ENCODE results near the gene FRS2. TPM values are rescaled to one million over a fixed set of nuclear protein-coding genes. Genes with fewer than 3 reads are reported as not detected.

FRS2 gene
- total RNA-seq, 1 experiment from 2014 or later, result 23.3 TPM

GRCh38 chr12:69497308-69498026 lies 27.3 kb downstream of the FRS2 start:
- CTCF ChIA-PET, result no interaction called here
- intact Hi-C loops (cut with micrococcal nuclease; ENCODE audit: unreplicated experiment), result no loop called here

GRCh38 chr12:69500631-69501030 lies 30.4 kb downstream of the FRS2 start:
- CTCF ChIA-PET, result no interaction called here
- no peak overlapping the region for H3K4me3 ChIP-seq
- DNase-seq, result no peak
- H3K9me3 ChIP-seq (ENCODE audit: insufficient read depth, low read depth), result no peaks in the 10 kb centered on the region
- no peaks in the 10 kb centered on the region for H3K9me2 ChIP-seq (ENCODE audit: insufficient read depth)
- no TSS peak for BruUV-seq (replicated peaks)
- POLR2A ChIA-PET (ENCODE audit: unreplicated experiment), result no interaction called here
- TF ChIP-seq EZH2 (IDR thresholded peaks at IDR 0.05; ENCODE audit: low read depth), result no peak
- TF ChIP-seq CTCF (conservative IDR thresholded peaks at IDR 0.05), result no peak
- H2AFZ ChIP-seq, result no peak overlapping the region
- 0 out of 2 replicates have a peak, but pooled peaks cover 3% of the 10 kb centered on the region for H3F3A ChIP-seq (ENCODE audit: insufficient read depth, low read depth)
- H3K4me2 ChIP-seq, result no peak overlapping the region
- no peak overlapping the region for H3K27ac ChIP-seq
- H3K4me1 ChIP-seq (replicated peaks; ENCODE audit: insufficient read depth), result peaks cover 8% of the 10 kb centered on the region; the same call in 1 of the 2 replicates
- H3K79me2 ChIP-seq (ENCODE audit: low read depth), result peaks cover 93% of the 10 kb centered on the region
- H3K27me3 ChIP-seq (ENCODE audit: insufficient read depth, low read depth), result no peaks in the 10 kb centered on the region
- H4K20me1 ChIP-seq (ENCODE audit: insufficient read depth), result peaks cover 29% of the 10 kb centered on the region
- no peaks in the 10 kb centered on the region for H3K36me3 ChIP-seq (ENCODE audit: low read depth)
- intact Hi-C loops (cut with micrococcal nuclease; ENCODE audit: unreplicated experiment), result no loop called here

More at GRCh38 chr12:69497308-69498026, 27.3 kb downstream of the FRS2 start:
- Histone ChIP-seq H3K4me3 (no peak overlapping the region), H4K20me1 (ENCODE audit: insufficient read depth) (peaks cover 38% of the 10 kb centered on the region), H2AFZ (no peak overlapping the region), H3K4me2 (no peak overlapping the region), H3K27ac (no peak overlapping the region), H3K4me1 (replicated peaks; ENCODE audit: insufficient read depth) (peaks cover 8% of the 10 kb centered on the region; the same call in 1 of the 2 replicates), H3K79me2 (ENCODE audit: low read depth) (peaks cover 95% of the 10 kb centered on the region), H3K9me3 (ENCODE audit: insufficient read depth, low read depth) (no peaks in the 10 kb centered on the region), H3K9me2 (ENCODE audit: insufficient read depth) (no peaks in the 10 kb centered on the region), H3K27me3 (ENCODE audit: insufficient read depth, low read depth) (no peaks in the 10 kb centered on the region), H3K36me3 (ENCODE audit: low read depth) (no peaks in the 10 kb centered on the region), H3F3A (ENCODE audit: insufficient read depth, low read depth) (peaks cover 3% of the 10 kb centered on the region; the same call in 1 of the 2 replicates)
- no peak for DNase-seq
- TF ChIP-seq EZH2 (IDR thresholded peaks at IDR 0.05; ENCODE audit: low read depth) (no peak), CTCF (conservative IDR thresholded peaks at IDR 0.05) (no peak)
- POLR2A ChIA-PET (ENCODE audit: unreplicated experiment), result interaction anchor here (0.6 to 0.7 kb wide), 2 partner anchors 57 to 92 kb away, joined by 3 to 10 read pairs; no protein-coding TSS in a partner anchor
- BruUV-seq (replicated peaks), result no TSS peak

GRCh38 chr12:69501154-69501895 lies 31.1 kb downstream of the FRS2 start:
- Histone ChIP-seq H3K4me2 (no peak overlapping the region), H3K27me3 (ENCODE audit: insufficient read depth, low read depth) (no peaks in the 10 kb centered on the region), H3K4me3 (no peak overlapping the region), H3K27ac (no peak overlapping the region), H3K79me2 (ENCODE audit: low read depth) (peaks cover 92% of the 10 kb centered on the region), H4K20me1 (ENCODE audit: insufficient read depth) (peaks cover 29% of the 10 kb centered on the region), H3K9me2 (ENCODE audit: insufficient read depth) (no peaks in the 10 kb centered on the region), H3K9me3 (ENCODE audit: insufficient read depth, low read depth) (no peaks in the 10 kb centered on the region), H2AFZ (no peak overlapping the region), H3K4me1 (replicated peaks; ENCODE audit: insufficient read depth) (peaks cover 8% of the 10 kb centered on the region; the same call in 1 of the 2 replicates), H3F3A (ENCODE audit: insufficient read depth, low read depth) (0 out of 2 replicates have a peak, but pooled peaks cover 3% of the 10 kb centered on the region), H3K36me3 (ENCODE audit: low read depth) (no peaks in the 10 kb centered on the region)
- POLR2A ChIA-PET (ENCODE audit: unreplicated experiment), result no interaction called here
- BruUV-seq (replicated peaks), result no TSS peak
- no peak for TF ChIP-seq EZH2 (IDR thresholded peaks at IDR 0.05; ENCODE audit: low read depth)
- TF ChIP-seq CTCF (conservative IDR thresholded peaks at IDR 0.05), result no peak
- intact Hi-C loops (cut with micrococcal nuclease; ENCODE audit: unreplicated experiment), result no loop called here
- no peak for DNase-seq
- CTCF ChIA-PET, result interaction anchor here (0.5 to 0.7 kb wide), 2 partner anchors 8 to 1201 kb away, joined by 3 to 4 read pairs; no protein-coding TSS in a partner anchor

All from PC-9 (cell line).